ENCODE results near the gene NRDC.

NRDC gene

DNA sequence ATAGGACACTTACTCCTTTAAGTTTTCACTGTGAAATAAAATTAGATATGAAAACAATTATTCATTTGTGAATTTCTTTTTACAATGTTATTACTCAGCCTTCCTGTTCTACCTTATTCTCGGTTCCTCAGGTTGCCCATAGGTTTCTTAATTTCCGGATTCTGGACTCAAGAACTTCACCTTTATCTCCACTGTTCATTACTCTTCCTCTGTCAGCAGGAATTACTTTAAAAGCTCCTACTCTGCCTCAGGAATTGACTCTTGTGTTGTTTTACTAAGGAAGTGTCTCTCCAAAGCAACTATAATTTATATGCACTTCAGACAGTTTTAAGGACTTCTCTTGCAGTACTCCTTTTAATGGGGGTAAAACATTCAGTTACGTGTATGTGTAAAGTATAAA is 137.9 kb downstream of the NRDC start:
- Histone ChIP-seq H3K9me3 (ENCODE audit: control insufficient read depth in 1 of 2, low read length in 2 of 2) (no peaks in the 10 kb centered on the region), H3K4me3 (ENCODE audit: low read depth in 1 of 2, low read length in 2 of 2) (no peak overlapping the region), H3K27ac (ENCODE audit: low read length) (no peak overlapping the region), H3K4me1 (ENCODE audit: control insufficient read depth in 1 of 2, insufficient read depth in 2 of 2, low read length in 2 of 2) (peaks cover 0 to 14% of the 10 kb centered on the region in 2 donors), H3K36me3 (ENCODE audit: control insufficient read depth in 1 of 2, insufficient read depth in 2 of 2, low read length in 2 of 2) (no peaks in the 10 kb centered on the region), H3K27me3 (ENCODE audit: low read depth, low read length) (no peaks in the 10 kb centered on the region)

Data from muscle layer of duodenum (tissue), 2 donors.